Measurements from ENCODE around the gene FGGY.

GRCh38 chr1:59485949-59486348 lies 189.1 kb downstream of the FGGY start:
- TF ChIP-seq CTCF (IDR thresholded peaks at IDR 0.05; ENCODE audit: insufficient read depth, low read length, poor library complexity, severe bottlenecking) (no peak), EZH2phosphoT487 (conservative IDR thresholded peaks at IDR 0.05; ENCODE audit: low read length) (no peak)
